ENCODE data around the gene FPR2.
"Not testable (repeated sequence)": the region's sequence is repeated elsewhere in the genome, so short reads cannot be mapped to it uniquely, and the experiment has no call there.

Gene FPR2

GRCh38 chr19:51797480-51797879 is 36.5 kb downstream of the FPR2 start:
- Histone ChIP-seq H3K4me3 (ENCODE audit: extremely low read depth, insufficient read depth, low read length, poor library complexity, severe bottlenecking) (no peak overlapping the region), H3K4me1 (ENCODE audit: control insufficient read depth, insufficient read depth, low read length, poor library complexity, severe bottlenecking) (no peaks in the 10 kb centered on the region), H3K9me3 (ENCODE audit: control insufficient read depth, low read length) (peaks cover 49% of the 10 kb centered on the region), H3K27ac (ENCODE audit: low read depth, low read length, severe bottlenecking) (no peak overlapping the region), H3K36me3 (ENCODE audit: control insufficient read depth, insufficient read depth, low read length) (no peaks in the 10 kb centered on the region)
- WGBS, 2 experiments (ENCODE audit: insufficient coverage in 2 of 2): 40 to 80% methylated on average over 1 of the region's 5 CpGs

- H3K27ac ChIP-seq (ENCODE audit: low read depth, low read length, severe bottlenecking): no peak overlapping the region
- no peaks in the 10 kb centered on the region for H3K36me3 ChIP-seq (ENCODE audit: control insufficient read depth, insufficient read depth, low read length)
- peaks cover 49% of the 10 kb centered on the region for H3K9me3 ChIP-seq (ENCODE audit: control insufficient read depth, low read length)
- WGBS, 2 experiments (ENCODE audit: insufficient coverage in 2 of 2): 80 to 100% methylated on average over 1 of the region's 3 CpGs
- no peak overlapping the region for H3K4me3 ChIP-seq (ENCODE audit: extremely low read depth, insufficient read depth, low read length, poor library complexity, severe bottlenecking)
- H3K4me1 ChIP-seq (ENCODE audit: control insufficient read depth, insufficient read depth, low read length, poor library complexity, severe bottlenecking): no peaks in the 10 kb centered on the region
These were observed 37.1 kb downstream of the FPR2 start for GRCh38 chr19:51798062-51798461.

GRCh38 chr19:51799034-51799773 is 38.2 kb downstream of the FPR2 start:
- Histone ChIP-seq H3K4me1 (ENCODE audit: control insufficient read depth, insufficient read depth, low read length, poor library complexity, severe bottlenecking) (no peaks in the 10 kb centered on the region), H3K4me3 (ENCODE audit: extremely low read depth, insufficient read depth, low read length, poor library complexity, severe bottlenecking) (no peak overlapping the region), H3K27ac (ENCODE audit: low read depth, low read length, severe bottlenecking) (no peak overlapping the region), H3K9me3 (ENCODE audit: control insufficient read depth, low read length) (peaks cover 54% of the 10 kb centered on the region), H3K36me3 (ENCODE audit: control insufficient read depth, insufficient read depth, low read length) (no peaks in the 10 kb centered on the region)
- 85 to 91% methylated on average over 19 of the region's 20 CpGs for WGBS, 2 experiments (ENCODE audit: insufficient coverage in 2 of 2)

GRCh38 chr19:51799774-51800472 is 38.9 kb downstream of the FPR2 start:
- 88 to 92% methylated on average over 12 of the region's 13 CpGs for WGBS, 2 experiments (ENCODE audit: insufficient coverage in 2 of 2)
- Histone ChIP-seq H3K4me1 (ENCODE audit: control insufficient read depth, insufficient read depth, low read length, poor library complexity, severe bottlenecking) (no peaks in the 10 kb centered on the region), H3K9me3 (ENCODE audit: control insufficient read depth, low read length) (peaks cover 48% of the 10 kb centered on the region), H3K36me3 (ENCODE audit: control insufficient read depth, insufficient read depth, low read length) (no peaks in the 10 kb centered on the region), H3K4me3 (ENCODE audit: extremely low read depth, insufficient read depth, low read length, poor library complexity, severe bottlenecking) (no peak overlapping the region), H3K27ac (ENCODE audit: low read depth, low read length, severe bottlenecking) (no peak overlapping the region)

GRCh38 chr19:51800473-51801244 is 39.7 kb downstream of the FPR2 start:
- Histone ChIP-seq H3K27ac (ENCODE audit: low read depth, low read length, severe bottlenecking) (no peak overlapping the region), H3K4me1 (ENCODE audit: control insufficient read depth, insufficient read depth, low read length, poor library complexity, severe bottlenecking) (no peaks in the 10 kb centered on the region), H3K36me3 (ENCODE audit: control insufficient read depth, insufficient read depth, low read length) (no peaks in the 10 kb centered on the region), H3K9me3 (ENCODE audit: control insufficient read depth, low read length) (peaks cover 48% of the 10 kb centered on the region), H3K4me3 (ENCODE audit: extremely low read depth, insufficient read depth, low read length, poor library complexity, severe bottlenecking) (no peak overlapping the region)
- WGBS, 2 experiments (ENCODE audit: insufficient coverage in 2 of 2): 82 to 93% methylated on average over 3 to 5 of the region's 7 CpGs

GRCh38 chr19:51802775-51803174 is 41.8 kb downstream of the FPR2 start:
- H3K27ac ChIP-seq (ENCODE audit: low read depth, low read length, severe bottlenecking): no peak overlapping the region
- WGBS, 2 experiments (ENCODE audit: insufficient coverage in 2 of 2): no CpG with 5 or more reads among the region's 2 CpGs
- H3K9me3 ChIP-seq (ENCODE audit: control insufficient read depth, low read length): peaks cover 38% of the 10 kb centered on the region
- H3K4me3 ChIP-seq (ENCODE audit: extremely low read depth, insufficient read depth, low read length, poor library complexity, severe bottlenecking): no peak overlapping the region
- peaks cover 6% of the 10 kb centered on the region for H3K4me1 ChIP-seq (ENCODE audit: control insufficient read depth, insufficient read depth, low read length, poor library complexity, severe bottlenecking)
- H3K36me3 ChIP-seq (ENCODE audit: control insufficient read depth, insufficient read depth, low read length): no peaks in the 10 kb centered on the region

- H3K4me1 ChIP-seq (ENCODE audit: control insufficient read depth, insufficient read depth, low read length, poor library complexity, severe bottlenecking): peaks cover 6% of the 10 kb centered on the region
- 62 to 100% methylated on average over 2 of the region's 4 CpGs for WGBS, 2 experiments (ENCODE audit: insufficient coverage in 2 of 2)
- no peak overlapping the region for H3K4me3 ChIP-seq (ENCODE audit: extremely low read depth, insufficient read depth, low read length, poor library complexity, severe bottlenecking)
- peaks cover 42% of the 10 kb centered on the region for H3K9me3 ChIP-seq (ENCODE audit: control insufficient read depth, low read length)
- no peaks in the 10 kb centered on the region for H3K36me3 ChIP-seq (ENCODE audit: control insufficient read depth, insufficient read depth, low read length)
- H3K27ac ChIP-seq (ENCODE audit: low read depth, low read length, severe bottlenecking): no peak overlapping the region
These were observed 42.5 kb downstream of the FPR2 start for GRCh38 chr19:51803519-51803918.

- Histone ChIP-seq H3K27ac (ENCODE audit: low read depth, low read length, severe bottlenecking) (no peak overlapping the region), H3K4me1 (ENCODE audit: control insufficient read depth, insufficient read depth, low read length, poor library complexity, severe bottlenecking) (peaks cover 6% of the 10 kb centered on the region), H3K9me3 (ENCODE audit: control insufficient read depth, low read length) (peaks cover 40% of the 10 kb centered on the region), H3K4me3 (ENCODE audit: extremely low read depth, insufficient read depth, low read length, poor library complexity, severe bottlenecking) (no peak overlapping the region), H3K36me3 (ENCODE audit: control insufficient read depth, insufficient read depth, low read length) (no peaks in the 10 kb centered on the region)
- WGBS, 2 experiments (ENCODE audit: insufficient coverage in 2 of 2): 83% methylated on average over 2 of the region's 5 CpGs; no CpG with 5 or more reads in 1 of the 2 experiments
These were observed 43.0 kb downstream of the FPR2 start for GRCh38 chr19:51803967-51804366.

GRCh38 chr19:51804789-51805188 is 43.8 kb downstream of the FPR2 start:
- not testable (repeated sequence) for H3K36me3 ChIP-seq (ENCODE audit: control insufficient read depth, insufficient read depth, low read length); H3K4me1 ChIP-seq (ENCODE audit: control insufficient read depth, insufficient read depth, low read length, poor library complexity, severe bottlenecking); H3K4me3 ChIP-seq (ENCODE audit: extremely low read depth, insufficient read depth, low read length, poor library complexity, severe bottlenecking); H3K27ac ChIP-seq (ENCODE audit: low read depth, low read length, severe bottlenecking)
- H3K9me3 ChIP-seq (ENCODE audit: control insufficient read depth, low read length): peaks cover 41% of the 10 kb centered on the region
- 92 to 98% methylated on average over 5 to 6 of the region's 9 CpGs for WGBS, 2 experiments (ENCODE audit: insufficient coverage in 2 of 2)

- H3K9me3 ChIP-seq (ENCODE audit: control insufficient read depth, low read length): peaks cover 35% of the 10 kb centered on the region
- not testable (repeated sequence) for H3K27ac ChIP-seq (ENCODE audit: low read depth, low read length, severe bottlenecking); H3K4me1 ChIP-seq (ENCODE audit: control insufficient read depth, insufficient read depth, low read length, poor library complexity, severe bottlenecking); H3K36me3 ChIP-seq (ENCODE audit: control insufficient read depth, insufficient read depth, low read length); H3K4me3 ChIP-seq (ENCODE audit: extremely low read depth, insufficient read depth, low read length, poor library complexity, severe bottlenecking)
- WGBS, 2 experiments (ENCODE audit: insufficient coverage in 2 of 2): 94 to 95% methylated on average over 4 to 5 of the region's 8 CpGs
These were observed 44.4 kb downstream of the FPR2 start for GRCh38 chr19:51805396-51805795.
